DND-41 (cell line): ENCODE results near the gene AEBP2.

Experiments
- CTCF ChIP-seq: IDR thresholded peaks from 2 replicates; pipeline ENCODE4 v1.5.1; 2012; ENCODE audit warnings: borderline replicate concordance, low read length, moderate library complexity, mild to moderate bottlenecking; ENCODE audit not compliant: poor library complexity, severe bottlenecking; ENCODE audit errors: extremely low read depth
- EZH2 ChIP-seq: IDR thresholded peaks from 3 replicates; pipeline ENCODE4 v1.6.1; 2012; ENCODE audit warnings: borderline replicate concordance, low read depth, mild to moderate bottlenecking, moderate library complexity, low read length, inconsistent platforms; ENCODE audit not compliant: severe bottlenecking

GRCh38 chr12:19449814-19450213, 10.5 kb downstream of the AEBP2 start:
- no peak for TF ChIP-seq CTCF
- no peak for TF ChIP-seq EZH2
